ENCODE results near the gene POPDC3. TPM values are rescaled to one million over a fixed set of nuclear protein-coding genes. Genes with fewer than 3 reads are reported as not detected.

Gene POPDC3
- total RNA-seq, 1 experiment from 2014 or later: 5.7 TPM

- no peaks in the 10 kb centered on the region for H3K23me2 ChIP-seq (ENCODE audit: insufficient read length, low read depth, low read length, poor library complexity, severe bottlenecking)
- H2BK15ac ChIP-seq (ENCODE audit: low read depth, low read length): no peak overlapping the region
- H3K27me3 Mint-ChIP-seq (ENCODE audit: low read depth): peaks cover 9% of the 10 kb centered on the region
- H3K18ac ChIP-seq (ENCODE audit: insufficient read length, low read depth, low read length): no peak overlapping the region
- no peaks in the 10 kb centered on the region for H3K9me3 ChIP-seq (ENCODE audit: control insufficient read depth, low read depth, low read length)
- no peak for DNase-seq
- no peak for TF ChIP-seq CTCF (conservative IDR thresholded peaks at IDR 0.05)
- no peaks in the 10 kb centered on the region for H3K79me1 ChIP-seq (ENCODE audit: insufficient read depth, low read depth, low read length, poor library complexity, severe bottlenecking)
- H3K56ac ChIP-seq (ENCODE audit: insufficient read length, low read depth, low read length): no peak overlapping the region
- H3K27ac Mint-ChIP-seq: no peak overlapping the region
- H3K4ac ChIP-seq (ENCODE audit: low read depth, low read length): no peak overlapping the region
- H2BK5ac ChIP-seq (ENCODE audit: insufficient read length, low read length): no peak overlapping the region
- H3K4me3 Mint-ChIP-seq: no peak overlapping the region
- H3K9ac ChIP-seq (ENCODE audit: extremely low read depth, insufficient read length, low read length): no peak overlapping the region
- no peak overlapping the region for H3K4me2 ChIP-seq (ENCODE audit: insufficient read depth, insufficient read length, low read length)
- H3T11ph ChIP-seq (ENCODE audit: low read length): no peak overlapping the region
- no peak overlapping the region for H2BK20ac ChIP-seq (ENCODE audit: low read depth, low read length, poor library complexity, severe bottlenecking)
- H4K91ac ChIP-seq (ENCODE audit: insufficient read length, low read depth, low read length): no peak overlapping the region
- H4K5ac ChIP-seq (ENCODE audit: insufficient read length, low read depth, low read length): no peak overlapping the region
- H3K79me2 ChIP-seq (ENCODE audit: insufficient read depth, low read length): no peaks in the 10 kb centered on the region
- H2AK5ac ChIP-seq (ENCODE audit: insufficient read length, low read length): no peak overlapping the region
- H3K4me1 Mint-ChIP-seq: peaks cover 39 to 50% of the 10 kb centered on the region in 2 experiments
- H4K20me1 ChIP-seq (ENCODE audit: control insufficient read depth, insufficient read depth, insufficient read length): no peaks in the 10 kb centered on the region
- H3K14ac ChIP-seq (ENCODE audit: insufficient read depth, low read length): no peak overlapping the region
- WGBS (ENCODE audit: extremely low coverage, insufficient read length, low lambda C conversion rate): no CpG with 5 or more reads among the region's 2 CpGs
- H3K23ac ChIP-seq (ENCODE audit: insufficient read length, low read depth, low read length): no peak overlapping the region
- H2BK120ac ChIP-seq (ENCODE audit: low read depth, low read length, poor library complexity, severe bottlenecking): no peak overlapping the region
- H2AFZ ChIP-seq (ENCODE audit: low read length): no peak overlapping the region
- peaks cover 2% of the 10 kb centered on the region; the same call in 1 of the 2 replicates for H3K4me1 ChIP-seq (ENCODE audit: insufficient read depth, low read length)
- H2BK12ac ChIP-seq (ENCODE audit: insufficient read length, low read depth, low read length): no peak overlapping the region
- H3K27ac ChIP-seq (ENCODE audit: insufficient read length, low read depth, low read length): no peak overlapping the region
- H3K27me3 ChIP-seq (ENCODE audit: insufficient read depth, low read length): no peaks in the 10 kb centered on the region; the same call in 1 of the 2 replicates
- no peaks in the 10 kb centered on the region; a peak in 1 of 7 replicates for H3K36me3 Mint-ChIP-seq (ENCODE audit: insufficient read depth in 1 of 3, low read depth in 3 of 3)
- H4K8ac ChIP-seq (replicated peaks; ENCODE audit: insufficient read length, low read depth, low read length): no peak overlapping the region
- no peaks in the 10 kb centered on the region; a peak in 1 of 5 replicates for H3K9me3 Mint-ChIP-seq
Measured at GRCh38 chr6:105184921-105185320, 5.1 kb upstream of the POPDC3 start.
